Stimulated activated CD4-positive, alpha-beta T cell treated with anti-CD3 and anti-CD28 coated beads, Interleukin-2, amount 100 ng/mL, for 48 hours (primary cell): Measurements from ENCODE around the gene BAHD1.

Experiments used
- DNase-seq, 2 donors: peaks; one replicate each; pipeline ENCODE4 v3.0.0-alpha.2; 2020

The BAHD1 gene

GRCh38 chr15:40500568-40501330 lies 60.0 kb downstream of the BAHD1 start:
- no peak for DNase-seq

DNA sequence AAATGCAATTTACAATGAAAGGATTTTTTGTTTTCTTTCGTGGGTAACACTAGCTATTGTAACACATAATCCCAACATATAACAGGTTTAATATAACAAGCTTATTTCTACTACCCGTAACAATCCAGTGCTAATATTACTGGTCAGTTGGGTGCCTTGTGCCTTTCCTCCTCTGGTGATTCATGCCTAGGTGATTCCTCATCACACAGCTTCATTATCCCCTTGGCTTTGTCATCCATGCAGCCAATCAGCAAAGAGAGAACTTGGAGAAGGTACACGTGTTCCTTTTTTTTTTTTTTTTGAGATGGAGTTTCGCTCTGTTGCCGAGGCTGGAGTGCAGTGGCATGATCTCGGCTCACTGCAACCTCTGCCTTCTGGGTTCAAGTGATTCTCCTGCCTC lies 60.7 kb downstream of the BAHD1 start:
- no peak for DNase-seq

DNA sequence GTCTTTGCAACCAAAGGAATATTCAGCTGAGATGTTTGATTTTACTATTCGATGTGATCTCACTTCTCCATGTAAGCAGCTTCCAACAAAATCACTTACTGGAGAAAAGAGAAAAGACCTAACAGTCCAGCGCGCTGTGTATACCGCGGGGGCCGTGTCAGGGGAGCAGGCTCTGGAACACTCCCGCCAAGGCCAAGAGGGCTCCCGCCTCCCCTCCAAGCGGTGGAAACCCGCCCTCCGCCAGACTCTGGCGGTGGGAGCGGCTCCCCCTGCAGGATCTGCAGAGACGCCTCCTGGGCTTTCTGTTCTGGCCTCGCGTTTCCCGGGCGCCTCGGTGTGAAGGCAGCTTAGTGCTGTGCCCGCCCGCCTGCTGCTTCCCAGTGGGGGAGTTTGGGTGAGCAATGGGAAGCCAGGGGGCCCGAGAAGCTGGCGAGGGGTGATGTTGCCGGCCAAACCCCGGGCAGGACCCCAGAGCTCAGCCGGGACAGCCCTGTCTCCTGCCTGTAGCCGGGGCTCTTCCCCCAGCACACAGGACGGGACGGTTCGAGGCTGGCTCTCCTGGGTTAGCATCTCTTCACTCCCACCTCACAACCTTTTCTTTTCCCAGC lies 66.3 kb downstream of the BAHD1 start:
- peak; percentile 57 to 62 for DNase-seq

- no peak for DNase-seq
Measured at GRCh38 chr15:40508216-40508615, 67.5 kb downstream of the BAHD1 start.

- DNase-seq = no peak
Measured at GRCh38 chr15:40510201-40510600, 69.4 kb downstream of the BAHD1 start.

GRCh38 chr15:40511093-40511471 lies 70.3 kb downstream of the BAHD1 start:
- no peak for DNase-seq

GRCh38 chr15:40511472-40512133 lies 70.8 kb downstream of the BAHD1 start:
- DNase-seq = no peak

- DNase-seq = no peak
Measured at GRCh38 chr15:40512440-40512839, 71.7 kb downstream of the BAHD1 start.

- DNase-seq = no peak
Measured at GRCh38 chr15:40513609-40514008, 72.9 kb downstream of the BAHD1 start.

DNA sequence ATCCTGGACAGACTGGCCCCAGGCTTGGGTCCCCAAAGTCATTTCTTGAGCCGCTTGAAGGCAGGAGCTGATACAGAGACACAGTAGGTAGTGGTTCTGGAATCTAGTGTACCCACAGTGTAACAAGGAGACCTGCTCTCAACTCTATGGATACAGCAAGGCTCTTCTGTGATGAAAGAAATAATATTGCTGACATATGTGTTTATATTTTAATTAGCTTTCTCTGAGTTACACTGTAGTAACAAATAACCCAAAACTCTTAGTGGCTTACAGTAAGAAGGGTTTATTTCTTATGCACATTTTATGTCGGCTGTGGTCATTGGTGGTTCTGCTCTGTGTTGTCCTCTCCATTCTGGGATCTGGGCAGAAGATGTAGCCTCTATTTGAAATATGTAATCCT lies 75.6 kb downstream of the BAHD1 start:
- no peak for DNase-seq
